ENCODE measurements around the gene ARID3B.

GRCh38 chr15:74548241-74548640, 7.2 kb downstream of the ARID3B start:
- TF ChIP-seq CTCF (IDR thresholded peaks at IDR 0.05) (no peak), EP300 (IDR thresholded peaks at IDR 0.05) (no peak), POLR2AphosphoS5 (IDR thresholded peaks at IDR 0.05) (no peak), POLR2A (IDR thresholded peaks at IDR 0.05; ENCODE audit: low read depth) (no peak)
